ENCODE results near the gene BRICD5. TPM values are rescaled to one million over a fixed set of nuclear protein-coding genes. Genes with fewer than 3 reads are reported as not detected.

Gene BRICD5
- total RNA-seq, 1 experiment from 2014 or later: 7.5 TPM

DNA sequence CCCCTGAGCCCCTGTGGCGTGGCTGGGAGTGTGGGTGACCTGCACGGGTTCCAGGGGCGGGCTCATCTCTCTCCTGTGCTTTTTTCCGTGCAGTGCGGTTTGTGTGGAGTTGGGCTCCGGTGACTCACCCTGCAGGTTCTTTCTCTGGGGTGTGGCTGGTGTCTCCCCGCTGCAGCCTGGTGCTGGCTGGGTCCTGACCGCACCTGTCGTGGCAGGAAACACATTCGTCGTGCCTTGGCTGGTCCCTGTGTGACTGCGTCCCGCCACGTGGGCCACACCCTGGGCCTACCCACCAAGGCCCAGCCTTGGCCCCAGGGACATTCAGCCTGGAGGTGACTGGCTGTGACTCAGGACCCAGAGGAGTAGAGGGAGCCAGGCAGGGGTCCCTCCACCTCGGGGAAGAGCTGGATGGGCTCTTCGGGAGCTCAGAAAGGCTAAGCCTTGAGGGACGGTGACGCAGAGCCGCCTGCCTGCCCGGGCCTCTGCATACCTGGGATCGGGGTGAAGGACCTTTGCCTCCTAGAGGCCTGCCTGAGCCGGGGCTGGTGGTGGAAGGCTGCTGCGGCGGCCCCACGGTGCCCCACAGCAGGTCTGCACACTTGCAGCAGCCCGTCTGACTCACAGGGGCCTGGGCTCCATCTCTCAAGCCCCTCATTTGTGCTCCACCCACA, 47.3 kb downstream of the BRICD5 start:
- peak; percentile 90 for DNase-seq (ENCODE audit: low spot score)

DNA sequence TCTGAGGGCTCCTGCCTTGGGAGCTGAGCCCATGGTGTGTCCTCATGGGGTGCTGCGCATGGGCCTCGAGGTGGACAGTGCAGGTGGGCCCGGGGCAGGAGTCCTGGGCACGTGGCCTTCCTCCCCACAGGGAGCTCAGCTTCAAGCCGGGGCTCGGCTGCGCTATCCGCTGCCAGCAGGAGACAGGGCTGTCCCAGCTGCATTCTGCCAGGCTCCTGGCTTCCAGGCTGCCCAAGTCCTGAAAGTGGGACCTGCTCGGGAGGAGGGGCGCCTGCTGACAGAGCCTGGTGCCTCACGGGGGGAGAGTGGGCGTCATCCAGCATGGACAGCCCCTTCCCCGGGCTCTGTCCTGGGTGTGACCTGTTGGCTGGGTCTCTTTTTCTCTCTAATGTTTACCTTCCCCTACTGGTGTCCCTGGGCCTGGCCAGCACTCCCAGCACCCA, 48.0 kb downstream of the BRICD5 start:
- peak; percentile 77 for DNase-seq (ENCODE audit: low spot score)

DNA sequence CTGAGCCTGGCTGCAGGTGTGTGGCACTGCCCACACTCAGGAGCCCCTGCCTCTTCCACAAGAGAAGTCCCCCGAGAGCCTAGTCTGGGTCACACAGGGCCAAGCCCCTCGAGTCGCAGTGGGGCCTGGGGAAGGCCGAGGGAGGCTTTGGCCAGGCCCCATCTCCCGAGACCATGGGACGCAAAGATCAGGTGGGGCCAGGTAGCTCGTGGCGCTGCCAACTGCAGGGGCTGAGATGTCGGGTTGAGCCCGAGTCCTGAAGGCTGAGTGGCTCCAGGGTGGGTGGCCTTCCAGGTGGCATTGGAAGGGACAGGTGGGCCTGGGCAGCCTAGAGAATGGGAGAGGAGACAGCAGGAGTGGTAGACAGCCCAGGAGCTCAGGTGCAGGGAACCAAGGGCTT, 48.8 kb downstream of the BRICD5 start:
- DNase-seq (ENCODE audit: low spot score): no peak

DNA sequence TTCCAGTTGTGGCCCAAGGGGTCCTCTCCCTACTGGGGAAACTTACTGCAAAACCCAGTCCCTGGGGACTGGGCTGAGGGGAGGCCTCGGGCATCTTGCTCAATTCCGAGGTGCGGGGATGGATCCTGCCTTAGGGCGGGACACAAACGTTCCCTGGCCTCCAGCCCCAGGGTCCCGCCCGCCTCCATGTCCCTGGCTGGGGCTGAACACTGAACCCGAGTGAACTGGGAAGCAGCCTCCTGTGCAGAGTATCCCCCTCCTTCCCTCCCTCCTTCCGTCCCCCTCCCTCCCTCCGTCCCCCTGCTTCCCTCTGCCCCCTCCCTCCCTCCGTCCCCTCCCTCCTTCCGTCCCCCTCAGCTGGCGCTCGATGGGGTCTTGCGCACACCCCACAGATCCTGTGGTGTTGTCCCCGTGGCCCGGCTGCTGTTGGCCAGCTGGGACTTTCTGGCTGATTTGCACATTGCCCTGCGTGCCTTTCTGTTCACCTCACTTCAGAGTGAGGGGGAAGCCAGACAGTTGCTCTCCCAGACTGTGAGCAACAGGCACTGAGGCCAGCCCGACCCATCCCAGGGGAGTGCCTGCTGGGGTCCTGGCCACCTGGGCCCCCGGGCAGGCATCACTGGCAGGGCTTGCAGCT, 49.6 kb downstream of the BRICD5 start:
- DNase-seq (ENCODE audit: low spot score): no peak

Other genes starting within 250 kb of the BRICD5 start
- 1,909 and 2,123 TPM in 2 replicates for gene RPS2, start 246.0 kb downstream of the BRICD5 start, total RNA-seq (2014; rRNA removed; shearing (Covaris generic))
- 0.17 TPM in 1 of 2 replicates, not detected in the other for gene RNF151, start 244.0 kb downstream of the BRICD5 start, total RNA-seq (2014; rRNA removed; shearing (Covaris generic))
- 73.6 and 82.8 TPM in 2 replicates for gene TBL3, start 238.8 kb downstream of the BRICD5 start, total RNA-seq (2014; rRNA removed; shearing (Covaris generic))
- 0.19 TPM in 1 of 2 replicates, not detected in the other for gene NOXO1, start 229.4 kb downstream of the BRICD5 start, total RNA-seq (2014; rRNA removed; shearing (Covaris generic))
- gene GFER, start 226.7 kb downstream of the BRICD5 start, total RNA-seq (2014; rRNA removed; shearing (Covaris generic)): 24.1 and 36.1 TPM in 2 replicates
- gene SYNGR3, start 220.9 kb downstream of the BRICD5 start, total RNA-seq (2014; rRNA removed; shearing (Covaris generic)): 21.8 and 29.3 TPM in 2 replicates
- gene ZNF598, start 201.0 kb downstream of the BRICD5 start, total RNA-seq (2014; rRNA removed; shearing (Covaris generic)): 23.5 and 26.9 TPM in 2 replicates
- gene NPW, start 191.1 kb downstream of the BRICD5 start, total RNA-seq (2014; rRNA removed; shearing (Covaris generic)): 0.14 TPM in 1 of 2 replicates, not detected in the other
- gene NHERF2, start 184.0 kb downstream of the BRICD5 start, total RNA-seq (2014; rRNA removed; shearing (Covaris generic)): 124 and 154 TPM in 2 replicates
- 67.8 and 77.4 TPM in 2 replicates for gene NTHL1, start 163.0 kb downstream of the BRICD5 start, total RNA-seq (2014; rRNA removed; shearing (Covaris generic))
- 46.3 and 47.7 TPM in 2 replicates for gene TSC2, start 162.9 kb downstream of the BRICD5 start, total RNA-seq (2014; rRNA removed; shearing (Covaris generic))
- gene PKD1, start 75.0 kb downstream of the BRICD5 start, total RNA-seq (2014; rRNA removed; shearing (Covaris generic)): 46.4 and 71.1 TPM in 2 replicates
- gene RAB26, start 62.2 kb downstream of the BRICD5 start, total RNA-seq (2014; rRNA removed; shearing (Covaris generic)): not detected in 2 replicates
- 97.7 and 107 TPM in 2 replicates for gene TRAF7, start 55.1 kb downstream of the BRICD5 start, total RNA-seq (2014; rRNA removed; shearing (Covaris generic))
- 0.46 and 1.5 TPM in 2 replicates for gene CASKIN1, start 14.3 kb downstream of the BRICD5 start, total RNA-seq (2014; rRNA removed; shearing (Covaris generic))
- 43.2 and 64.5 TPM in 2 replicates for gene MLST8, start 5.4 kb downstream of the BRICD5 start, total RNA-seq (2014; rRNA removed; shearing (Covaris generic))
- 35.4 and 43.4 TPM in 2 replicates for gene PGP, start 4.0 kb upstream of the BRICD5 start, total RNA-seq (2014; rRNA removed; shearing (Covaris generic))
- 27.0 and 29.9 TPM in 2 replicates for gene E4F1, start 12.7 kb upstream of the BRICD5 start, total RNA-seq (2014; rRNA removed; shearing (Covaris generic))
- gene DNASE1L2, start 25.6 kb upstream of the BRICD5 start, total RNA-seq (2014; rRNA removed; shearing (Covaris generic)): 2.5 and 3.8 TPM in 2 replicates
- gene ECI1, start 40.7 kb upstream of the BRICD5 start, total RNA-seq (2014; rRNA removed; shearing (Covaris generic)): 50.6 and 73.8 TPM in 2 replicates
- 226 and 239 TPM in 2 replicates for gene RNPS1, start 57.3 kb upstream of the BRICD5 start, total RNA-seq (2014; rRNA removed; shearing (Covaris generic))
- 17.3 and 19.5 TPM in 2 replicates for gene ABCA3, start 129.9 kb upstream of the BRICD5 start, total RNA-seq (2014; rRNA removed; shearing (Covaris generic))
- gene CCNF, start 218.6 kb upstream of the BRICD5 start, total RNA-seq (2014; rRNA removed; shearing (Covaris generic)): 52.0 and 54.5 TPM in 2 replicates
- 33.2 and 48.6 TPM in 2 replicates for gene TEDC2, start 249.2 kb upstream of the BRICD5 start, total RNA-seq (2014; rRNA removed; shearing (Covaris generic))

Measured in A172 (cell line).